Measurements from ENCODE around the gene CNGA3. TPM values are rescaled to one million over a fixed set of nuclear protein-coding genes. Genes with fewer than 3 reads are reported as not detected.

CNGA3 gene
- total RNA-seq, 2 experiments from 2014 or later, result not detected

- Histone ChIP-seq H3K4me2 (ENCODE audit: low read length) (no peak overlapping the region), H4K20me1 (ENCODE audit: insufficient read depth, low read length) (peaks cover 9% of the 10 kb centered on the region; the same call in 1 of the 2 replicates), H3K27ac (ENCODE audit: low read depth, low read length, poor library complexity, severe bottlenecking) (no peak overlapping the region), H3K4me1 (ENCODE audit: insufficient read depth, low read length, poor library complexity, severe bottlenecking) (peaks cover 25% of the 10 kb centered on the region), H2AFZ (ENCODE audit: low read length) (no peak overlapping the region), H3K79me2 (ENCODE audit: insufficient read depth, low read depth, low read length) (peaks cover 14% of the 10 kb centered on the region; the same call in 1 of the 2 replicates), H3K4me3 (ENCODE audit: low read depth, low read length, poor library complexity, severe bottlenecking) (no peak overlapping the region), H3K36me3 (ENCODE audit: insufficient read depth, low read length) (no peaks in the 10 kb centered on the region), H3K9me3 (ENCODE audit: low read length) (peaks cover 7% of the 10 kb centered on the region), H3K9me2 (ENCODE audit: insufficient read depth, low read length) (no peaks in the 10 kb centered on the region)
- TF ChIP-seq CTCF (conservative IDR thresholded peaks at IDR 0.05; ENCODE audit: low read length) (no peak), EZH2phosphoT487 (IDR thresholded peaks at IDR 0.05; ENCODE audit: borderline replicate concordance, low read depth, low read length) (no peak)
- intact Hi-C loops (cut with micrococcal nuclease; ENCODE audit: unreplicated experiment), result loop anchor here (5.0 to 10.0 kb wide), 2 partner anchors 105 to 163 kb away; partner anchors contain the start of genes COA5 and UNC50
- BruUV-seq (replicated peaks), result no TSS peak
- ChIA-PET POLR2A (no interaction called here), CTCF (ENCODE audit: unreplicated experiment) (no interaction called here)
- DNase-seq (ENCODE audit: low spot score), result no peak
Observed at GRCh38 chr2:98441706-98442450, 95.6 kb downstream of the CNGA3 start.

- CTCF ChIA-PET (ENCODE audit: unreplicated experiment), result no interaction called here
- TF ChIP-seq CTCF (conservative IDR thresholded peaks at IDR 0.05; ENCODE audit: low read length) (no peak), EZH2phosphoT487 (IDR thresholded peaks at IDR 0.05; ENCODE audit: borderline replicate concordance, low read depth, low read length) (no peak)
- POLR2A ChIA-PET, result no interaction called here
Observed at GRCh38 chr2:98442488-98442887, 96.2 kb downstream of the CNGA3 start.

More at GRCh38 chr2:98442488-98442887, 96.2 kb downstream of the CNGA3 start:
- Histone ChIP-seq H3K36me3 (ENCODE audit: insufficient read depth, low read length) (no peaks in the 10 kb centered on the region), H2AFZ (ENCODE audit: low read length) (no peak overlapping the region), H3K4me3 (ENCODE audit: low read depth, low read length, poor library complexity, severe bottlenecking) (no peak overlapping the region), H3K4me2 (ENCODE audit: low read length) (no peak overlapping the region), H3K4me1 (ENCODE audit: insufficient read depth, low read length, poor library complexity, severe bottlenecking) (peaks cover 25% of the 10 kb centered on the region), H3K27ac (ENCODE audit: low read depth, low read length, poor library complexity, severe bottlenecking) (no peak overlapping the region), H3K9me3 (ENCODE audit: low read length) (peaks cover 7% of the 10 kb centered on the region), H3K79me2 (ENCODE audit: insufficient read depth, low read depth, low read length) (peaks cover 14% of the 10 kb centered on the region; the same call in 1 of the 2 replicates), H4K20me1 (ENCODE audit: insufficient read depth, low read length) (peaks cover 9% of the 10 kb centered on the region; the same call in 1 of the 2 replicates), H3K9me2 (ENCODE audit: insufficient read depth, low read length) (no peaks in the 10 kb centered on the region)
- no peak for DNase-seq (ENCODE audit: low spot score)
- BruUV-seq (replicated peaks), result no TSS peak
- intact Hi-C loops (cut with micrococcal nuclease; ENCODE audit: unreplicated experiment), result loop anchor here (5.0 to 10.0 kb wide), 2 partner anchors 105 to 162 kb away; partner anchors contain the start of genes COA5 and UNC50

Measured in OCI-LY7 (cell line).